HG03139 (cell line): ENCODE data around the gene EML6.

Experiments used
- ATAC-seq: cut with Tn5 transposase; IDR thresholded peaks from one replicate; pipeline ENCODE4 v1.9.1; 2021; ENCODE audit not compliant: unreplicated experiment

Gene EML6

DNA sequence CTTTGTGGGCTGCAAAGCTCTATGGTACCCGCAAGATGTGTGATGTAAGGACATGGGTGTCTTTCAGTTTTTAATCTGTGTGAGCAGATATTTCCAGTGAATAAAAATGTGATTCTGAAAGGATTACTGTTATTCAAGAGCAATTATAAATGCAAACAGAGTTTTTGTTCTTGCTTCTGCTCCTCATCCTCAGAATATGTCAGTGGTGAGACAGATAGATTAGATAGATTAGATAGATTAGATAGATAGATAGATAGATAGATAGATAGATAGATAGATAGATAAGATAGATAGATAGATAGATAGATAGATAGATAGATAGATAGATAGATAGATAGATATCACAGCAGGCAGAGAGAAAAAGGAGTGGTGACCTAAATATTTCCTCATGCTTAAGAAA, 184.2 kb downstream of the EML6 start:
- ATAC-seq = no peak

GRCh38 chr2:54908591-54908990, 185.1 kb downstream of the EML6 start:
- no peak for ATAC-seq

- no peak for ATAC-seq
These were observed 185.5 kb downstream of the EML6 start for GRCh38 chr2:54909001-54909400.

- ATAC-seq = no peak
These were observed 188.8 kb downstream of the EML6 start for GRCh38 chr2:54912305-54912704.

DNA sequence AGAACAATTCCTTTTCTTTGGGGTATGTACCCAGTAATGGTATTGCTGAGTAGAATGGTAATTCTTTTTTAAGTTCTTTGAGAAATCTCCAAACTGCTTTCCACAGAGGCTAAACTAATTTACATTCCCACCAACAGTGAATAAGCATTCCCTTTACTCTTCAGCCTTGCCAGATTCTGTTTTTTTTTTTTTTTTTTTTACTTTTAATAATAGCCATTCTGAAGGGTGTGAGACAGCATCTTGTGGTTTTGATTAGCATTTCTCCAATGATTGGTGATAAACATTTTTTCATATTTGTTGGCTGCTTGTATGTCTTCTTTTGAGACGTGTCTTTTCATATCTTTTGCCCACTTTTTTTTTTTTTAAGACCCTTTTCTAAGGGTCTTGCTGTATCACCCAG, 189.4 kb downstream of the EML6 start:
- no peak for ATAC-seq

DNA sequence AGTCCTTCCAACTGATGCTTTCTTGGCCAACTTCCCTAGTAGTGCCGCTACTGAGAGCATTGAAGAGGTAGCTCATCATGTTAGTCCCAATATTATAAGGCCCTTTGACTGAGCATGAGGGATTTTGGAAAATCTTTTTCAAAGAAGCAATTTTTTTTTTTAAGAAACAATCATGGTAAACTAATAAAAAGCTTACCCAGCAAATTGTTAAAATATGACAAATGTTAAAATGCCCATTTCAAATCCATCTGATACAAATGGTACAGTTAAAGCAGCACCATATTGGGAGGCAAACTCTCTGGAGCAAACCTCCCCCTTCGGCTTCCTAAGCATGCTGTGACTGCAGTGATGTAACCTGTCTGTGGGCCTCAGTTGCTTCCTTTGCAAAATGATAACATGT, 191.2 kb downstream of the EML6 start:
- ATAC-seq = no peak

DNA sequence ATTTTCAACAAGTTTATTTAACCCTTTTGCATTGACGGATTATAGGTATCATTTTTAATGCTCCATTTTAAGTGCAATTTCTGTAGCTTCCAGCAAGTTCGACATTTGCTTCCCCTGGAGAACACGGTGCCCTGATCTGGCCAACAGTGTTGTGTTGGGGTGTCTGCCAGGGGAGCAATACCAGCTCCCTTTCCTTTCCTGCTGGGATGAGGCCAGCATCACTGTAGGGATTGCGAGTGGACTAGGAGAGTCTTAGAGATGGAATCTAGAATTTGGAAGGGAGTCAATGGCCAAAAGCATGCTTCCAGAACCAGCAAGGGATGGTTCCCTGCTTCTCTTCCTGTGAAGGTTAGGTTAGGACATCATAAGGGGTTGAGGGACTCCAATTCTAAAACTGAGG, 191.6 kb downstream of the EML6 start:
- ATAC-seq = no peak

DNA sequence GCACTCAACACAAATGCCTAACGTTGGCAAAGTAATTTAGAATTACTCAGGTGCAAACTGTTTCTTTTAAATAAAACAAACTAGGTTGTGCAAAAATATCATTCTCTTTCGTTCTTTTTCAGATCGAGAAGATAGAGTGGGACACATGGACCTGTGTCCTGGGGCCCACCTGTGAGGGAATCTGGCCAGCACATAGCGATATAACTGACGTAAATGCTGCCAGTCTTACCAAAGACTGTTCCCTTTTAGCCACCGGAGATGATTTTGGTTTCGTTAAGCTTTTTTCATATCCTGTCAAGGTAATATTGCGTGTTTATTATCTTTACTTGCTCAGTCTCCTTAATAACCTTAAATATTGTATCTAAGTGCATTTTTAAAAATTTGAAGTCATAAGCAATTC, 193.2 kb downstream of the EML6 start:
- no peak for ATAC-seq

DNA sequence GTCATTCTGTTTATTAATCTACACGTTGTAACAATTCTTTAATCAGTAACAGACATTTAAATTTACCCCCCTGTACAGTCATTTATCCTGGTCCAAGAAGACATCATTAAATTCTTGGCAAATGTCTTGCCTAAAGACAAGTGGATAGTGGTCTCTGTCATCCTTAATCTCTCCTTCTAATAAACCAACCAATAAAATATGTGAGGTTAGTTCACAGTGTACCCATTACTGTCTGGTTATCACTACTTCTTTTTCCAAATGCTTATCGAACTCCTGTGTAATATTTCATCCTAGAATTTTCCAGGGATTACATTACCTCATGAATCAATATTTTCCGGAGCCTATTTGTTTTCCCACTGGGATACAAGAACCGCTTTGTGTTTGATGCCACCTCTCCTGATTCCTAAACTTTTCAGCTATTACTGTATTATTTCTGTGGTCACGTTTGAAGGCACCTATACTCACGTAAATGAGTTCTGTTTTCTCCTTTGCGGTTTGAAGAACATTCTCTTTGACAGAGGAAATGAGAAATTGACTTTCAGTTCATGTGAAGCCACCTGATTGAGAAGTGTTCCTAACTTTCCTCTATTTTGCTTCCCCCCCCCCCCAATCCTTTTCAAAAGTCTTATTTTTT, 195.3 kb downstream of the EML6 start:
- no peak for ATAC-seq

DNA sequence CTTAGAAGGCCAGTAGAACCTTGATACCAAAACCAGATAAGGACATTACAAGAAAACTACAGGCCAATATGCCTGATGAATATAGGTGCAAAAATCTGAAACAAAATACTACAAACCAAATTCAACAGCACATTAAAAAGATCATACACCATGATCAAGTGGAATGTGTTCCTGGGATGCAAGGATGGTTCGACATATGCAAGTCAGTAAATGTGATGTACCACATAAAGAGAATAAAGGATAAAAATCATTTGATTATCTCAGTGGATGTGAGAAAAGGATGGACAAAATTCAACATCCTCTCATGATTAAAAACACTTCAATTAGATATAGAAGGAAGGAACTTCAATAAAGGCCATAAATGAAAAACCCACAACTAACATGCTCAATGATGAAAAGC, 197.2 kb downstream of the EML6 start:
- no peak for ATAC-seq

DNA sequence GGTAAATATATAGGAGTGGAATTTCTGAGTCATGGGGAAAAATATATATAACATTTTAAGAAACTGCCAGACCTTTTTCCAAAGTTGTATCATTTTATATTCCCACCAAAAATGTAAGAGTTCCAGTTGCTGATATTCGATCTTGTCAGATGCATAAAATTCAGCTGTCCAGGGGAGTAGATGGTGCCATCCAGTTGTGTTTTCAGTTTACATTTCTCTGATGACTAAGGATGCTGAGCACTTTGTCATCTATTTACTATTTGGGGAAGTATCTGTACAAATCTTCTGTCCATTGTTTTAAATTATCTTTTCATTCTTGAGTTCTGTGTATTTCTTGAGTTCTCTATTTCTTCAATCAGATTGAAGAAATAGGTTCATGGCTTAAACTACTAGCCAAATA, 200.7 kb downstream of the EML6 start:
- no peak for ATAC-seq

DNA sequence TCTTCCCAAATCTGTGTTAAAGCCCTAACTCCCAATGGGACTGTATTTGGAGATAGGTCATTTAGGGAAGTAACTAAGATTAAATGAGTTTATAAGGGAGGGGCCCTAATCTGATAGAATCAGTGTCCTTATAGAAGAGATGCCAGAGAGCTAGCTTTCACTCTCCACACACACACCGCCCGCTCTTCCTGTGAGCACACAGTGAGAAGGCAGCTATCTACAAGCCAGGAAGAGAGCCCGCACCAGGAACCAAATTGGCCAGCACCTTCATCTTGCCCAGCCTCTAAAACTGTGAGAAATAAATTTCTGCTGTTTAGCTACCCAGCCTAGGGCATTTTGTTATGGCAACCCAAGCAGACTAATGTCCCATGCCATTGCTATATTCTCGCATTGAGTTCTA, 201.6 kb downstream of the EML6 start:
- ATAC-seq = no peak

- ATAC-seq = no peak
These were observed 203.8 kb downstream of the EML6 start for GRCh38 chr2:54927085-54927750.

DNA sequence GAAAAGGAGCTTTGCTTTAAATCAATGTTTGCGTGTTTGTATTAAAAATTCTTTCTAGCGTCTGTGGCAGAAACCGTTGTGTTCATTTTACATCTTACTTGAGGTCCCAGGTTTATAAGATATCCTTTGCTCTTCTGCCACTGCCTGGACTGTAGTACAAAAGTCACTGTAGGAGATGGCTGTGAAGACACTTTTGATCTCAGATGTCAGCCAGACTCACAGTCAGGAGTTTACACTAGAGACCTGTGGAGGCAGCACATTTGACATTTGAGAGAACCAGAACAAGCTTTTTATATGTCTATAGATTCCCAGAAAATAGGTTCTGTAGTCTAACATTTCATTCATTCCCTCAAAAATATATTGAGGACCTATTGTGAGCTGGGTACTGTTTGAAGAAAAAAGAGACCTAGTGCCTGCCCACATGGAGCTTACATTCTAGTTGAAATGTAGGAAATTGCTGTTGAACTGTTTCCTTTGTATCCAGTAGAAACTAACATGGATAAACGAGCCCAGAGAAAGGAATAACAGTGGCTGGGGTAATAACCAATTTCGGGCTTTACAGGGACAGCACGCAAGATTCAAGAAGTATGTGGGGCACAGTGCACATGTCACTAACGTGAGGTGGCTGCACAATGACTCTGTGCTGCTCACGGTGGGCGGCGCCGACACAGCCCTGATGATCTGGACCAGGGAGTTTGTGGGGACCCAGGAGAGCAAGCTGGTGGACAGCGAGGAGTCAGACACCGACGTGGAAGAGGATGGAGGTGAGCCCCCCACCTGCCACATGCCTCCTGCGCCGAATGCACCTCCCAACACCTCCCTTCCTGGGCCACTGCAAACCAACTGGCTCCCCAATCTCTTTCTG, 204.5 kb downstream of the EML6 start:
- no peak for ATAC-seq

DNA sequence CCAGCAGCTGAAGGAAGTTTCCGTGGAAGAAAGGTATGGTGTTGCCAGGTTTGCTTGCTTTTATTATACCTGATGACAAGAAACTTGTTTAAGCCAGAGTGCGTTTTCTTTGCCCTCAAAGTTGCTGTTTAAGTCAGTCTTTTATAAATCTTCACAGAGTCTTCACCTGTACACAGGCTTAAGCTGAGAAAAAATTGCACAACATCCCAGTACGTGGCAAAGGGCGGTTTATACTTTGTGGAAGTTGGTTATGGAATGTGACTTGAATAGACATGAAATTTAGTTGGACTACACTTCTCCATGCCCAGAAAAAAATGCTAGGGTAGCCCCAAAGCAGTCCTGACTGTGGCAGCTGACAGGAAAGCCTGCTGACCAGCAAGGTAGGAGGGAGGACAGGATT, 205.3 kb downstream of the EML6 start:
- ATAC-seq = no peak

GRCh38 chr2:54931473-54931872, 208.0 kb downstream of the EML6 start:
- ATAC-seq = no peak

DNA sequence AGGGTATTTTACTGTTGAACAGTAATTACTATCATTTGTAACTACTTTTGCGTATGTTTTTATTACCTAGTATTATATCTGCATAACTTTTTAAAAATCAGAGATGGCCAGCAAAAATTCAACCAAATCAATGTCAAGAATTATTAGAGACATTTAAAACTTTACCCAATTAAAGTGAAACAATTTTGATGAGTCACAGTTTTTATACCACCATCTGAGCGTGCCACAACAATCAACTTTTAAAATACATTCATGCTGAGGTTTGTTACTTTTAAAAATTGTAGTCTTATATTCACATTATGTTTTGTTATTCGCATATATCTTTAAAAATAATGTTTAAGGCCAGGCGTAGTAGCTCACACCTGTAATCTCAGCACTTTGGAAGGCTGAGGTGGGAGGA, 211.9 kb downstream of the EML6 start:
- no peak for ATAC-seq

- no peak for ATAC-seq
These were observed 213.3 kb downstream of the EML6 start for GRCh38 chr2:54936766-54937165.

GRCh38 chr2:54939446-54940118, 216.1 kb downstream of the EML6 start:
- ATAC-seq = no peak

GRCh38 chr2:54940723-54941122, 217.3 kb downstream of the EML6 start:
- ATAC-seq = no peak

DNA sequence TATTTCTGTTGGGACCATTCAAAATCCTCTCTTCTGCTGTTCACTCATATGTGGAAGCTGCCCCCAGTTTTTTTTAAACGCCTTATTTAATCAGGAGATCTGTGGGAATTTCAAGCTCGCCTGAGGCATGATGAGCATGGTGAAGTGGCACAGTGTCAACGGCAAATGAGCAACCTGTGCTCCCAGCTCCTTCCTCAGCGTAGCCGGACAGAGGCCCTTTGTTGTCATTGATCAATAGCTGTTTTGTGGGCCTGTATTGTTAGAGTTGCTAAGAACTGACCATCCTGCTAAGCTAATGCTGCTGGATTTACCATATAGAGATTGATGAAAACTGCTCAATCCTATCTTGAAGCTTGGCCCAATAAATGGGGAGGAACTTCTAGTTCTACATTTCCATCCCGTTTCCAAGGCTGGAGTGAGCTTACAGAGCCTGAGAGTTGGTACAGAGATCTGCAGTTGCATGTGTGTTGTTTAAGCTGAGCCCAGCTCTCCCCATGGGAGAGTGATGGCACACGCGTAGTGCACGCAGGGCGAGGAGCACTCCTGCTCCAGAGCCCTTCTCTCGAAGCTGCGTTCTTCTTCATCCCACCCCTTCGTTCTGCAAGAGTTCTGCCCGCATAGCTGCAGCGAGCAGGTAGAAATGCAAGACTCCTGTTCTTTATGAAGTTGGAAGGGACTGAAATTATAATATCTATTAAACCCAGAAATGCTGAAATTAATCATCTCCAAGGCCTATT, 218.0 kb downstream of the EML6 start:
- ATAC-seq = no peak
